HL-60 (cell line): ENCODE data around the gene PLPP6.
"Not testable (repeated sequence)": the region's sequence is repeated elsewhere in the genome, so short reads cannot be mapped to it uniquely, and the experiment has no call there.

Experiments
- DNase-seq, 2 experiments: peaks; one replicate each; pipeline ENCODE4 v3.0.0-alpha.2; 2010 to 2020; ENCODE audit warnings: low read depth in 1 of 2, low spot score in 1 of 2
- H3K27ac ChIP-seq: fragments of 250-450 bp; sonication (Bioruptor Pico); replicated peaks from 2 replicates; pipeline ENCODE4 v1.5.1; 2020; ENCODE audit warnings: mild to moderate bottlenecking, moderate library complexity
- H3K27me3 ChIP-seq: fragments of 250-450 bp; sonication (Bioruptor Pico); 2 replicates; pipeline ENCODE4 v1.5.1; 2021; ENCODE audit warnings: mild to moderate bottlenecking, moderate library complexity; ENCODE audit not compliant: insufficient read depth, poor library complexity, severe bottlenecking
- H3K4me3 ChIP-seq: replicated peaks from 2 replicates; pipeline ENCODE4 v1.5.1; 2011; ENCODE audit warnings: mild to moderate bottlenecking, control low read depth, low read length; ENCODE audit not compliant: insufficient read depth
- GABPA ChIP-seq: IDR thresholded peaks from 2 replicates; pipeline ENCODE4 v1.6.1; 2012; ENCODE audit warnings: low read depth
- POLR2AphosphoS5 ChIP-seq: IDR thresholded peaks from 2 replicates; pipeline ENCODE4 v1.6.1; 2012; ENCODE audit warnings: low read depth
- SPI1 ChIP-seq: IDR thresholded peaks from 2 replicates; pipeline ENCODE4 v1.6.1; 2012; ENCODE audit warnings: low read depth, mild to moderate bottlenecking, borderline replicate concordance
- TF ChIP-seq, protein P1 (sequence below): IDR thresholded peaks from 2 replicates; pipeline ENCODE4 v1.6.1; 2012; ENCODE audit warnings: low read depth; ENCODE audit not compliant: insufficient replicate concordance
- TF ChIP-seq, protein P2 (sequence below): IDR thresholded peaks from one replicate; pipeline ENCODE4 v1.5.1; 2011; ENCODE audit warnings: low read length, control low read depth, inconsistent platforms; ENCODE audit not compliant: insufficient read depth

PLPP6 gene

GRCh38 chr9:4640027-4640426, 22.1 kb upstream of the PLPP6 start:
- no peak for DNase-seq
- Histone ChIP-seq H3K27me3 (no peaks in the 10 kb centered on the region), H3K4me3 (no peak overlapping the region), H3K27ac (no peak overlapping the region)
- TF ChIP-seq SPI1: no peak
- TF ChIP-seq, protein P1, sequence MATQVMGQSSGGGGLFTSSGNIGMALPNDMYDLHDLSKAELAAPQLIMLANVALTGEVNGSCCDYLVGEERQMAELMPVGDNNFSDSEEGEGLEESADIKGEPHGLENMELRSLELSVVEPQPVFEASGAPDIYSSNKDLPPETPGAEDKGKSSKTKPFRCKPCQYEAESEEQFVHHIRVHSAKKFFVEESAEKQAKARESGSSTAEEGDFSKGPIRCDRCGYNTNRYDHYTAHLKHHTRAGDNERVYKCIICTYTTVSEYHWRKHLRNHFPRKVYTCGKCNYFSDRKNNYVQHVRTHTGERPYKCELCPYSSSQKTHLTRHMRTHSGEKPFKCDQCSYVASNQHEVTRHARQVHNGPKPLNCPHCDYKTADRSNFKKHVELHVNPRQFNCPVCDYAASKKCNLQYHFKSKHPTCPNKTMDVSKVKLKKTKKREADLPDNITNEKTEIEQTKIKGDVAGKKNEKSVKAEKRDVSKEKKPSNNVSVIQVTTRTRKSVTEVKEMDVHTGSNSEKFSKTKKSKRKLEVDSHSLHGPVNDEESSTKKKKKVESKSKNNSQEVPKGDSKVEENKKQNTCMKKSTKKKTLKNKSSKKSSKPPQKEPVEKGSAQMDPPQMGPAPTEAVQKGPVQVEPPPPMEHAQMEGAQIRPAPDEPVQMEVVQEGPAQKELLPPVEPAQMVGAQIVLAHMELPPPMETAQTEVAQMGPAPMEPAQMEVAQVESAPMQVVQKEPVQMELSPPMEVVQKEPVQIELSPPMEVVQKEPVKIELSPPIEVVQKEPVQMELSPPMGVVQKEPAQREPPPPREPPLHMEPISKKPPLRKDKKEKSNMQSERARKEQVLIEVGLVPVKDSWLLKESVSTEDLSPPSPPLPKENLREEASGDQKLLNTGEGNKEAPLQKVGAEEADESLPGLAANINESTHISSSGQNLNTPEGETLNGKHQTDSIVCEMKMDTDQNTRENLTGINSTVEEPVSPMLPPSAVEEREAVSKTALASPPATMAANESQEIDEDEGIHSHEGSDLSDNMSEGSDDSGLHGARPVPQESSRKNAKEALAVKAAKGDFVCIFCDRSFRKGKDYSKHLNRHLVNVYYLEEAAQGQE: no peak
- TF ChIP-seq, protein P2, sequence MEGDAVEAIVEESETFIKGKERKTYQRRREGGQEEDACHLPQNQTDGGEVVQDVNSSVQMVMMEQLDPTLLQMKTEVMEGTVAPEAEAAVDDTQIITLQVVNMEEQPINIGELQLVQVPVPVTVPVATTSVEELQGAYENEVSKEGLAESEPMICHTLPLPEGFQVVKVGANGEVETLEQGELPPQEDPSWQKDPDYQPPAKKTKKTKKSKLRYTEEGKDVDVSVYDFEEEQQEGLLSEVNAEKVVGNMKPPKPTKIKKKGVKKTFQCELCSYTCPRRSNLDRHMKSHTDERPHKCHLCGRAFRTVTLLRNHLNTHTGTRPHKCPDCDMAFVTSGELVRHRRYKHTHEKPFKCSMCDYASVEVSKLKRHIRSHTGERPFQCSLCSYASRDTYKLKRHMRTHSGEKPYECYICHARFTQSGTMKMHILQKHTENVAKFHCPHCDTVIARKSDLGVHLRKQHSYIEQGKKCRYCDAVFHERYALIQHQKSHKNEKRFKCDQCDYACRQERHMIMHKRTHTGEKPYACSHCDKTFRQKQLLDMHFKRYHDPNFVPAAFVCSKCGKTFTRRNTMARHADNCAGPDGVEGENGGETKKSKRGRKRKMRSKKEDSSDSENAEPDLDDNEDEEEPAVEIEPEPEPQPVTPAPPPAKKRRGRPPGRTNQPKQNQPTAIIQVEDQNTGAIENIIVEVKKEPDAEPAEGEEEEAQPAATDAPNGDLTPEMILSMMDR: peak; percentile 2
- TF ChIP-seq POLR2AphosphoS5: no peak

DNA sequence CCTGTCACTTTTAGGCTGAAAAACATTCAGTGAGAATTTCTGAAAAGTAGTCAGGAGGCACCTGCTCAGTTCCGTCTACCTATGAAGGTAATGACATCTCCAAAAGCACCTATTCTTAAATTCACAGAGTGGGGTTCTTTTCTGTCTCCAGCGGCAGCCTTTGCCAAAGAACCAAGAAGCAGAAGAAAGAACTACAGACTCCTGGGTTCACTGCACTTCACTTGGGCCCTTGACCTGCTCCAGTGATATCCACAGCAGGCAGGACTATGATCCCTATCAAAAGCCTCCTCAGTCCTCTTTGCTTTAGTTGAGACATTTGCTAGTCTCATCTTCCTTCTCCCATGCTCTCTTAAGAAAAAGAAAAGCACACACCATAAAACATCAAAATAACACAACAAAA, 19.7 kb upstream of the PLPP6 start:
- TF ChIP-seq, protein P1: no peak
- no peak for TF ChIP-seq GABPA
- TF ChIP-seq, protein P2: no peak
- no peak for TF ChIP-seq POLR2AphosphoS5
- Histone ChIP-seq H3K27me3 (no peaks in the 10 kb centered on the region), H3K27ac (no peak overlapping the region), H3K4me3 (no peak overlapping the region)
- no peak for DNase-seq

GRCh38 chr9:4654084-4654483, 8.0 kb upstream of the PLPP6 start:
- TF ChIP-seq SPI1 (no peak), POLR2AphosphoS5 (no peak)
- TF ChIP-seq, protein P2: no peak
- DNase-seq: no peak

GRCh38 chr9:4654538-4654937, 7.6 kb upstream of the PLPP6 start:
- TF ChIP-seq GABPA: no peak
- TF ChIP-seq SPI1: no peak
- TF ChIP-seq, protein P1: no peak
- TF ChIP-seq, protein P2: no peak
- no peak for TF ChIP-seq POLR2AphosphoS5
- H3K4me3 ChIP-seq: no peak overlapping the region
- no peaks in the 10 kb centered on the region for H3K27me3 ChIP-seq
- DNase-seq: no peak
- no peak overlapping the region for H3K27ac ChIP-seq

More at GRCh38 chr9:4654084-4654483, 8.0 kb upstream of the PLPP6 start:
- no peak overlapping the region for H3K4me3 ChIP-seq
- H3K27ac ChIP-seq: no peak overlapping the region
- H3K27me3 ChIP-seq: no peaks in the 10 kb centered on the region

GRCh38 chr9:4656196-4656595, 5.9 kb upstream of the PLPP6 start:
- not testable (repeated sequence) for DNase-seq, H3K27me3 ChIP-seq, H3K27ac ChIP-seq, H3K4me3 ChIP-seq
